ENCODE results near the gene REXO1.

REXO1 gene

DNA sequence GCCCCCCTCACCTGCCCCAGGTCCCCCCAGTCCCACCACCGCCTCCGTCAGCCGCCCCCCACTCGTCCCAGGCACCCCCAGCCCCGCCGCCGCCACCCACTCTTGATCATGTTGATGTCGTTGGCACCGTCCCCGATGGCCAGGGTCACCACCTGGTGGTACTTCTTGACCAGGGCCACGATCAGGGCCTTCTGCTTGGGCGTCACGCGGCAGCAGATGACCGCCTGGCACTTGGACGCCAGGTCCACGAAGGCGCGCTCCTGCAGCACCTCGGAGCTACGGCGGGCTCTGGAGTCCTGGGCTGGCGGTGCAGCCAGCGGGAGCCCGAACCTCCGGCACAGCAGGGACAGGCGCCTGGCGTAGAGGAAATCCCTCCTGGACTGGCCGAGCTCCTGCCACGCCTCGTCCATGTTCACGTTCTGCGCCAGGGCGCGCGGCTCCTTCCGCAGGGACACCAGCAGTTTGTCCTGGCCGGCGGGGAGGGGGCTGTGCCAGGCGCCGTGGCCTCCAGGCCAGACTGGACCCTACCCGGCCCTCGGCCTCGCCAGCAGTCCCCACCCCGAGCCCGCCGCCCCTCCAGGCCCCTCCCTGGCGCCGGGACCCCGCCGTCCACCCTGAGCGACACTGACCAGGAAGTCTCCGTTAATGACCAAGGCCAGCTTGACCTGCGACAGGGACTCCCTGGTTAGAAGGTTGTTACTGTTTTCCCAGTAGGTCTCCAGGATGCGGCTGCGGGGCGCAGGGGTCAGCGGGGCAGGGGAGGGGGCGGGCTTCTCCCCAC is 58.8 kb downstream of the REXO1 start:
- no peak for DNase-seq (ENCODE audit: low read depth)
- no peak for TF ChIP-seq CTCF (IDR thresholded peaks at IDR 0.05; ENCODE audit: insufficient read depth, low read depth, low read length, missing control alignments)
- H3K4me3 ChIP-seq (ENCODE audit: low read length), result no peak overlapping the region

DNA sequence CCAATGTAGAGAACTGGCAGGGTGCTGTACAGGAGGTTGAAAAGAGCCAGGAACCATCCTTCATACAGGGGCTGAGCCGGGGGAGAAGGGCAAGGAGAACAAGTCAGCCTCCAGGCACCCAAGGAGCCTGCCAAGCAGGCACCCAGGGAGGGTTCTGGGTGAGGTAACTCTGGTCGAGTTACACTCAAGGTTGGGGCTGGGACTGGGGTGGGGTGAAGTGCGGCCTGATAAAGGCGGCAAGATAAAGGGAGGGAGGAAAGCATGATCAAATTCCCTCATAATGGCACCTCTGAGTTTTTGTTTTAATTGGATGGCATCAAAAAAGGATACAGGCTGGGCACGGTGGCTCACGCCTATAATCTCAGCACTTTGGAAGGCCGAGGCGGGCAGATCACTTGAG is 61.2 kb downstream of the REXO1 start:
- no peak for DNase-seq (ENCODE audit: low read depth)
- no peak for TF ChIP-seq CTCF (IDR thresholded peaks at IDR 0.05; ENCODE audit: insufficient read depth, low read depth, low read length, missing control alignments)
- H3K4me3 ChIP-seq (ENCODE audit: low read length), result no peak overlapping the region

DNA sequence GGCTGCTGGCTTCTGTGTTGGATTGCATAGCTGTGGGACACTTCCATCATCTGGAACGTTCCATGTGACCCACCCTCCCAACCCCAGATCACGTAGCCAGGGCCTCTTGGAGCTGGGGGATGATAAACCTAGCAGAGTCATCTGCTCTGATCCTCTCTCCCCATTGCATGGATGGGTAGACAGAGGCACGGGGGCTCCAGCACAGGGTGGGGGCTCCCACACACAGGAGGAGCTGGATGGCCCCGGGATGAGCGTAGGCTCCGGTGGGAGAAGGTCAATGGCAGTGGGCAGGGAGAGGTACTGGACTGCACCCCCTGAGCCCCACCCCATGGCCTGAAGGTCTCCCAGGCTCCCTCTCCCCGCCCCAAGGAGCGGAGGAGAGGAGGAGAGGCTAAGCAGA is 61.6 kb downstream of the REXO1 start:
- no peak for DNase-seq (ENCODE audit: low read depth)
- TF ChIP-seq CTCF (IDR thresholded peaks at IDR 0.05; ENCODE audit: insufficient read depth, low read depth, low read length, missing control alignments), result no peak
- no peak overlapping the region for H3K4me3 ChIP-seq (ENCODE audit: low read length)

DNA sequence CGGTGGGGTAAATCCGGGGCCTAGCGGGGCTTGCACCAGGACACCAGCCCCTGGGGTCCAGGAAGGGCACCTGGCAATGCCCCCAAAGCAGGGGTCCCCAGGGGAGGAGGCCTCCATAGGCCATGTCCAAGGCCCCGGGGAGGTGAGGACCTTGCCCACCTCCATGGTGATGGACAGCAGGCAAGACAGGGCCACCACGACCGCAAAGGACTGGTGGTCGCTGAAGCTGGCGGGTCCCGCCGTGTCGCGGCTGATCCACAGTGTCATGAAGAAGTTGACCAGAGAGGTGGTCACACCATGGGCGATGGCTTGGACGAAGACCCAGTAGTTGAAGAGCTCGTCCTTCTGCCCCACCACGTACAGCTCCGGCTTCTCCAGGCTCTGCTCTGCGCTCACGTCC is 63.0 kb downstream of the REXO1 start:
- DNase-seq (ENCODE audit: low read depth), result no peak
- TF ChIP-seq CTCF (IDR thresholded peaks at IDR 0.05; ENCODE audit: insufficient read depth, low read depth, low read length, missing control alignments), result no peak
- no peak overlapping the region for H3K4me3 ChIP-seq (ENCODE audit: low read length)

DNA sequence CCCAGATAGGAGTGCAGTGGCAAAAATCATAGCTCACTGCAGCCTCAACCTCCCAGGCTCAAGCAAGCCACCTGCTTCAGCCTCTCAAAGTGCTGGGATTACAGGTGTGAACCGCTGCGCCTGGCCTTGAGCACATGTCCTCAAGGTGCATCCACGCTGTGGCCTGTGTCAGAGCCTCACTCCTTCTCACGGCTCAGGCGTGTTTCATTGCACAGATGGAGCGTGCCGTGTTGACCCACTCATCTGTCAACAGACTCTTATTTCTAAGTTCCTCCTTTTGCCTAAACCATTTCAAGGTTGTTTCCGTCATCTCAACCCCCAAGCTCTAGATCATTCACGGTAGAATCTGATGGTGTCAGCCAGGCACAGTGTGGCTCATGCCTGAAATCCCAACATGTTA is 64.4 kb downstream of the REXO1 start:
- H3K4me3 ChIP-seq (ENCODE audit: low read length), result no peak overlapping the region
- no peak for DNase-seq (ENCODE audit: low read depth)
- no peak for TF ChIP-seq CTCF (IDR thresholded peaks at IDR 0.05; ENCODE audit: insufficient read depth, low read depth, low read length, missing control alignments)

DNA sequence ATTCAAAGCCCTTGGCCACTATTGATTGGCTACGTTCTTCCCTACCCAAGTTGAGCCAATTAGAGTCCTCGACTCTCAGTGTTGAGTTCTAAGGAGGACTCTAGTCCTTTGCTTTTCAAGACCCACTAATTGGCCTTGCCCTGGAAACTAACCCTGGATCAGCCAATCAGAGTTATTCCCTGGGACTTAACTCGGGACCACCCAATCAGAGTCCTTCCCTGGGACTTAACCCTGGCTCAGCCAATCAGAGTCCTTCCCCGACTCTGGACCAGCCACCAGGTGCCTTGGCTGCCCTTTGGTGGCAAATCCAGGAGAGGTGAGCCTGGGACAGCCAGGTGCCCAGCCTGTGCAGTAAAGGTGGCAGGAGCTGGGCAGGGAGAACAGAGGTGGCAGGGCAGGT is 64.9 kb downstream of the REXO1 start:
- TF ChIP-seq CTCF (IDR thresholded peaks at IDR 0.05; ENCODE audit: insufficient read depth, low read depth, low read length, missing control alignments), result no peak
- no peak for DNase-seq (ENCODE audit: low read depth)
- H3K4me3 ChIP-seq (ENCODE audit: low read length), result no peak overlapping the region

- no peak for DNase-seq (ENCODE audit: low read depth)
- TF ChIP-seq CTCF (IDR thresholded peaks at IDR 0.05; ENCODE audit: insufficient read depth, low read depth, low read length, missing control alignments), result no peak
- H3K4me3 ChIP-seq (ENCODE audit: low read length), result no peak overlapping the region
Measured at GRCh38 chr19:1782521-1782920, 65.8 kb downstream of the REXO1 start.

Data from epithelial cell of esophagus (primary cell).